ENCODE measurements around the gene PTPN9.

DNA sequence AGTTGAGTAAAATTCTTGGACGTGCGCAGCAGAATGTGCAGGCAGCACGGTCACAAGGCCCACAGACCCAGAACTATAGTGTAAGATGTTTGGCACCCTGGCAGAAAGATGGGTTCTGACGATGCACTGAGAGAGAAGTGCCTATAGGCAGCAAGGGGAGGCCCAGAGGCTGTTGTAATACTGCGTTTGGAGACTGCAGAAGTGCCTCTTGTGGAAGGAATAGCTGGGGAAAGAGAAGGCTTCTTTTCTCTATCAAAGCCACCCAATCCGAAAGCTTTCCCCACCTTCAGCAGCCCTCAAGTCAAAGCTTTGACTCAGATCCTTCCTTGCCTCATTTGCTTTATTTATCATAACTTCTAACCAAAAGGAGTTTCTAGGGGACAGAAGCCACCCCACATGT lies 122.4 kb downstream of the PTPN9 start:
- no peak for TF ChIP-seq POLR2A (IDR thresholded peaks at IDR 0.05; ENCODE audit: low read depth, low read length)
- TF ChIP-seq POLR2AphosphoS5 (IDR thresholded peaks at IDR 0.05; ENCODE audit: low read depth, low read length): no peak

Measured in GM12891 (cell line).